Cardiac muscle cell (in vitro differentiated cells and primary cell): ENCODE results near the gene GNGT1. TPM values are rescaled to one million over a fixed set of nuclear protein-coding genes. Genes with fewer than 3 reads are reported as not detected.

Experiments
- DNase-seq, 2 donors: peaks; one replicate each; pipeline versions ENCODE4 v3.0.0 to v3.0.0-alpha.2; 2010 to 2017; ENCODE audit warnings: low read depth in 1 of 2, low spot score in 1 of 2
- H3K27ac ChIP-seq: fragments of 200-600 bp; sonication (generic); 2 replicates; pipeline ENCODE4 v1.5.1; 2016
- H3K27me3 ChIP-seq: fragments of 200-600 bp; sonication (generic); 2 replicates; pipeline ENCODE4 v1.6.0; 2016; ENCODE audit warnings: control low read depth
- H3K36me3 ChIP-seq: fragments of 200-600 bp; sonication (generic); 2 replicates; pipeline ENCODE4 v1.5.1; 2016; ENCODE audit warnings: control low read depth
- H3K4me1 ChIP-seq: fragments of 200-600 bp; sonication (generic); 2 replicates; pipeline ENCODE4 v1.8.1; 2017; ENCODE audit warnings: low read depth, mild to moderate bottlenecking, mixed run types
- H3K4me3 ChIP-seq: fragments of 200-600 bp; sonication (generic); 2 replicates; pipeline ENCODE4 v1.5.1; 2016; ENCODE audit warnings: mild to moderate bottlenecking
- H3K9me3 ChIP-seq: fragments of 200-600 bp; sonication (generic); 2 replicates; pipeline ENCODE4 v1.5.1; 2017; ENCODE audit warnings: low read depth, mild to moderate bottlenecking, control low read depth
- CTCF ChIP-seq: IDR thresholded peaks from 2 replicates; pipeline ENCODE4 v1.5.1; 2012; ENCODE audit warnings: low read depth, mild to moderate bottlenecking, low read length
- polyA plus RNA-seq: library from polyadenylated mRNA; unstranded; fragments of >200 nt; fragmentation: Nextera tagmentation; extraction: Ambion mirVana; gene quantifications from 2 replicates; pipeline ENCODE4 v1.2.1, GENCODE V29; 2016
- total RNA-seq: library from RNA; depleted of rRNA; stranded (reverse); fragments of >200 nt; gene quantifications from 2 replicates; pipeline ENCODE4 v1.2.3, GENCODE V29; 2016

The GNGT1 gene
- total and polyA plus RNA-seq, 2 experiments from 2014 or later: not detected

GRCh38 chr7:93945756-93946535, 39.6 kb downstream of the GNGT1 start:
- H3K27ac ChIP-seq: no peak overlapping the region
- no peak for TF ChIP-seq CTCF

GRCh38 chr7:93948106-93948505, 41.7 kb downstream of the GNGT1 start:
- peak in 1 of 2 donors; percentile 25 for DNase-seq
- peaks cover 34% of the 10 kb centered on the region for H3K4me1 ChIP-seq
- H3K27ac ChIP-seq: no peak overlapping the region
- TF ChIP-seq CTCF: no peak
- H3K27me3 ChIP-seq: no peaks in the 10 kb centered on the region
- H3K36me3 ChIP-seq: no peaks in the 10 kb centered on the region
- no peaks in the 10 kb centered on the region for H3K9me3 ChIP-seq
- no peak overlapping the region for H3K4me3 ChIP-seq

More at GRCh38 chr7:93945756-93946535, 39.6 kb downstream of the GNGT1 start:
- H3K4me3 ChIP-seq: no peak overlapping the region
- H3K4me1 ChIP-seq: peaks cover 34% of the 10 kb centered on the region
- DNase-seq: peak in 1 of 2 donors; percentile 40
- no peaks in the 10 kb centered on the region for H3K9me3 ChIP-seq
- no peaks in the 10 kb centered on the region for H3K36me3 ChIP-seq
- H3K27me3 ChIP-seq: no peaks in the 10 kb centered on the region

GRCh38 chr7:93948873-93949272, 42.5 kb downstream of the GNGT1 start:
- Histone ChIP-seq H3K4me1 (peaks cover 30% of the 10 kb centered on the region), H3K9me3 (no peaks in the 10 kb centered on the region), H3K4me3 (no peak overlapping the region), H3K27ac (no peak overlapping the region), H3K27me3 (no peaks in the 10 kb centered on the region), H3K36me3 (no peaks in the 10 kb centered on the region)
- no peak for TF ChIP-seq CTCF
- DNase-seq: no peak

- no peaks in the 10 kb centered on the region for H3K27me3 ChIP-seq
- peak in 1 of 2 donors; percentile 78 for DNase-seq
- H3K4me1 ChIP-seq: peaks cover 24% of the 10 kb centered on the region
- H3K36me3 ChIP-seq: no peaks in the 10 kb centered on the region
- TF ChIP-seq CTCF: no peak
- H3K9me3 ChIP-seq: no peaks in the 10 kb centered on the region
- H3K4me3 ChIP-seq: no peak overlapping the region
- no peak overlapping the region for H3K27ac ChIP-seq
Measured at GRCh38 chr7:93949423-93949822, 43.1 kb downstream of the GNGT1 start.

GRCh38 chr7:93955304-93955703, 48.9 kb downstream of the GNGT1 start:
- no peak overlapping the region for H3K4me3 ChIP-seq
- TF ChIP-seq CTCF: no peak
- H3K27me3 ChIP-seq: no peaks in the 10 kb centered on the region
- no peak overlapping the region for H3K27ac ChIP-seq
- no peaks in the 10 kb centered on the region for H3K4me1 ChIP-seq
- no peaks in the 10 kb centered on the region for H3K36me3 ChIP-seq
- no peak for DNase-seq
- H3K9me3 ChIP-seq: no peaks in the 10 kb centered on the region
